HepG2 (cell line): ENCODE measurements around the gene CMTR2. TPM values are rescaled to one million over a fixed set of nuclear protein-coding genes. Genes with fewer than 3 reads are reported as not detected.

Experiments used
- BHLHE40 ChIP-seq: IDR thresholded peaks from 2 replicates; pipeline ENCODE4 v1.6.1; 2011; ENCODE audit warnings: low read length, improper control_type of control experiment
- CEBPB ChIP-seq: IDR thresholded peaks from 2 replicates; pipeline ENCODE4 v1.6.1; 2011; ENCODE audit warnings: low read depth, low read length, improper control_type of control experiment, borderline replicate concordance
- ESRRA ChIP-seq: sonication (generic); formaldehyde crosslinking; IDR thresholded peaks from 2 replicates; pipeline ENCODE4 v1.5.1; 2020; ENCODE audit warnings: mild to moderate bottlenecking, low read depth, missing genetic modification reagents
- KAT2B ChIP-seq: fragments of 150-350 bp; IDR thresholded peaks from 2 replicates; pipeline ENCODE4 v1.6.1; 2014; ENCODE audit warnings: low read depth, low read length, borderline replicate concordance
- ZMYM4 ChIP-seq: sonication (generic); formaldehyde crosslinking; IDR thresholded peaks from 2 replicates; pipeline ENCODE4 v1.8.1; 2023; ENCODE audit warnings: mild to moderate bottlenecking, missing genetic modification reagents
- ZNF30 ChIP-seq: sonication (generic); formaldehyde crosslinking; IDR thresholded peaks from 2 replicates; pipeline ENCODE4 v1.5.0; 2020; ENCODE audit warnings: mild to moderate bottlenecking, missing genetic modification reagents
- ZNF431 ChIP-seq: sonication (generic); formaldehyde crosslinking; IDR thresholded peaks from 2 replicates; pipeline ENCODE4 v1.9.0; 2022; ENCODE audit warnings: missing genetic modification reagents, low read depth, mild to moderate bottlenecking, borderline replicate concordance
- polyA plus RNA-seq, 8 experiments: library from polyadenylated mRNA; depleted of rRNA in 3 of 8; stranded (reverse) in 7 of 8; unstranded in 1 of 8; fragments of >200 nt; fragmentation: Illumina TruSeq in 4 of 8; extraction: Trizol in 4 of 8; gene quantifications; 2 replicates each; pipeline versions ENCODE4 v1.2.1 to v1.2.3, GENCODE V29; 2011 to 2016; ENCODE audit warnings: low read depth in 4 of 8, missing spikeins in 1 of 8, mixed read lengths in 1 of 8; ENCODE audit not compliant: insufficient read depth in 1 of 8
- total RNA-seq, 5 experiments: library from RNA; depleted of rRNA; stranded (reverse); fragments of >200 nt; fragmentation: Illumina TruSeq; extraction: Trizol; gene quantifications; 2 replicates each; pipeline ENCODE4 v1.2.3, GENCODE V29; 2016; ENCODE audit warnings: low read depth in 1 of 5
- TF ChIP-seq, protein P1 (sequence below): sonication (generic); formaldehyde crosslinking; IDR thresholded peaks from one replicate; pipeline ENCODE4 v1.5.1; 2020; ENCODE audit warnings: mild to moderate bottlenecking, missing genetic modification reagents; ENCODE audit errors: not compliant biosample characterization
- TF ChIP-seq, protein P2 (sequence below), 2 experiments: sonication (generic) in 1 of 2; formaldehyde crosslinking in 1 of 2; IDR thresholded peaks; 2 replicates each; pipeline versions ENCODE4 v1.4.0 to v1.6.1; 2018 to 2020; ENCODE audit warnings: missing genetic modification reagents in 2 of 2, borderline replicate concordance in 1 of 2, low read depth in 1 of 2, mild to moderate bottlenecking in 1 of 2, missing biosample characterization in 1 of 2
- TF ChIP-seq, protein P3 (sequence below): sonication (generic); formaldehyde crosslinking; IDR thresholded peaks from 2 replicates; pipeline ENCODE4 v1.4.0; 2020; ENCODE audit warnings: missing genetic modification reagents
- TF ChIP-seq, protein P4 (sequence below): IDR thresholded peaks from 2 replicates; pipeline ENCODE4 v1.6.1; 2016; ENCODE audit warnings: mild to moderate bottlenecking

The CMTR2 gene
- total and polyA plus RNA-seq, 2 of the 13 experiments (the other 11 are each of a cell fraction or from before 2014, with no cell fraction given), result 15.0 to 19.9 TPM

DNA sequence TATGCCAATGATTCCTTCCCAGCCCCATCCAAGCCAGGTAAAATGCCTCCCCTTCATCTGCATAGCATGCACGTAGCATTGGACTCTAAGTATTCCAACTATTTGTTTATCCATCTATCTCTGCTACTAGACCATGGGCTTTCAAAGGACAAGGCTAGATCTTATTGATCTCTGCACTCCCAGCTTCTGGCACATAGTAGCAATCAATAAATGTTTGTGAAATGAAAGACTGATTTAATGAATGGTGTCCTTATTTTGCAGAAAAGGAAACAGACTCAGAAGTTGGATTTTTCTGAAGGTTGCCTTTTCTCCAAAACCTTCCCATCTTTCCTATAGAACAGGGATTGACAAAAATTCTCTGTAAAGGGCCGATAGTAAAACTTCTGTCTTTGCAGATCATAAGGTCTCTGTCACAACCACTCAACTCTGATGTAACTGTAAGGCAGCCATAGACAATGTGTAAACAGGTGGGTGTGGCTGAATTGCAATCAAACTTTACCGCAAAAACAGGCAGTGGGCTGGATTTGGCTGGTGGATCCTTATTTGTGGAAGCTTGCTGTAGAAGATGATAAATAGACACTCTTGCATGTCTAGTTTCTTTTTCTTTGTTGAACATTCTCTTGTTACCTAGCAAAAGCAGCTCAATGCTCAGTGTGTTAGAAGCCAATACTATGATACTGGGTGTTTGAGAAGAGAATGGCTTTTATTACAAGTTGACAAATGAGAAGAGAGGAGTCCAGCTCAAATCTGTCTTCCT lies 7.6 kb upstream of the CMTR2 start (continued):
- TF ChIP-seq, protein P1, sequence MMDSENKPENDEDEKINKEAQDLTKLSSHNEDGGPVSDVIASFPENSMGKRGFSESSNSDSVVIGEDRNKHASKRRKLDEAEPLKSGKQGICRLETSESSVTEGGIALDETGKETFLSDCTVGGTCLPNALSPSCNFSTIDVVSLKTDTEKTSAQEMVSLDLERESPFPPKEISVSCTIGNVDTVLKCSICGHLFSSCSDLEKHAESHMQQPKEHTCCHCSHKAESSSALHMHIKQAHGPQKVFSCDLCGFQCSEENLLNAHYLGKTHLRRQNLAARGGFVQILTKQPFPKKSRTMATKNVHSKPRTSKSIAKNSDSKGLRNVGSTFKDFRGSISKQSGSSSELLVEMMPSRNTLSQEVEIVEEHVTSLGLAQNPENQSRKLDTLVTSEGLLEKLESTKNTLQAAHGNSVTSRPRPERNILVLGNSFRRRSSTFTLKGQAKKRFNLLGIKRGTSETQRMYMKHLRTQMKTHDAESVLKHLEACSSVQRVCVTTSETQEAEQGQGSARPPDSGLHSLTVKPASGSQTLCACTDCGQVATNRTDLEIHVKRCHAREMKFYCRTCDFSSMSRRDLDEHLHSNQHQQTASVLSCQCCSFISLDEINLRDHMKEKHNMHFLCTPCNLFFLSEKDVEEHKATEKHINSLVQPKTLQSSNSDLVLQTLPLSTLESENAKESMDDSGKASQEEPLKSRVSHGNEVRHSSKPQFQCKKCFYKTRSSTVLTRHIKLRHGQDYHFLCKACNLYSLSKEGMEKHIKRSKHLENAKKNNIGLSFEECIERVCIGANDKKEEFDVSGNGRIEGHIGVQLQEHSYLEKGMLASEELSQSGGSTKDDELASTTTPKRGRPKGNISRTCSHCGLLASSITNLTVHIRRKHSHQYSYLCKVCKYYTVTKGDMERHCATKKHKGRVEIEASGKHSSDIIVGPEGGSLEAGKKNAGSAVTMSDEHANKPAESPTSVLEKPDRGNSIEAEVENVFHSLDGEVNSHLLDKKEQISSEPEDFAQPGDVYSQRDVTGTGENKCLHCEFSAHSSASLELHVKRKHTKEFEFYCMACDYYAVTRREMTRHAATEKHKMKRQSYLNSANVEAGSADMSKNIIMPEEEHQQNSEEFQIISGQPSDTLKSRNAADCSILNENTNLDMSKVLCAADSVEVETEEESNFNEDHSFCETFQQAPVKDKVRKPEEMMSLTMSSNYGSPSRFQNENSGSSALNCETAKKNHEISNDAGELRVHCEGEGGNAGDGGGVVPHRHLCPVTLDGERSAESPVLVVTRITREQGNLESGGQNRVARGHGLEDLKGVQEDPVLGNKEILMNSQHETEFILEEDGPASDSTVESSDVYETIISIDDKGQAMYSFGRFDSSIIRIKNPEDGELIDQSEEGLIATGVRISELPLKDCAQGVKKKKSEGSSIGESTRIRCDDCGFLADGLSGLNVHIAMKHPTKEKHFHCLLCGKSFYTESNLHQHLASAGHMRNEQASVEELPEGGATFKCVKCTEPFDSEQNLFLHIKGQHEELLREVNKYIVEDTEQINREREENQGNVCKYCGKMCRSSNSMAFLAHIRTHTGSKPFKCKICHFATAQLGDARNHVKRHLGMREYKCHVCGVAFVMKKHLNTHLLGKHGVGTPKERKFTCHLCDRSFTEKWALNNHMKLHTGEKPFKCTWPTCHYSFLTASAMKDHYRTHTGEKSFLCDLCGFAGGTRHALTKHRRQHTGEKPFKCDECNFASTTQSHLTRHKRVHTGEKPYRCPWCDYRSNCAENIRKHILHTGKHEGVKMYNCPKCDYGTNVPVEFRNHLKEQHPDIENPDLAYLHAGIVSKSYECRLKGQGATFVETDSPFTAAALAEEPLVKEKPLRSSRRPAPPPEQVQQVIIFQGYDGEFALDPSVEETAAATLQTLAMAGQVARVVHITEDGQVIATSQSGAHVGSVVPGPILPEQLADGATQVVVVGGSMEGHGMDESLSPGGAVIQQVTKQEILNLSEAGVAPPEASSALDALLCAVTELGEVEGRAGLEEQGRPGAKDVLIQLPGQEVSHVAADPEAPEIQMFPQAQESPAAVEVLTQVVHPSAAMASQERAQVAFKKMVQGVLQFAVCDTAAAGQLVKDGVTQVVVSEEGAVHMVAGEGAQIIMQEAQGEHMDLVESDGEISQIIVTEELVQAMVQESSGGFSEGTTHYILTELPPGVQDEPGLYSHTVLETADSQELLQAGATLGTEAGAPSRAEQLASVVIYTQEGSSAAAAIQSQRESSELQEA (CRISPR knock-in tag), result no peak
- TF ChIP-seq ZMYM4 (CRISPR knock-in tag) (peak; percentile 26; the same call in 1 of the 2 replicates), KAT2B (peak; percentile 98), CEBPB (peak; percentile 70; the same call in 1 of the 2 replicates), ZNF431 (CRISPR knock-in tag) (no peak), ZNF30 (0 out of 2 replicates have a peak, but pooled peaks have one; percentile 24), ESRRA (CRISPR knock-in tag) (no peak), BHLHE40 (no peak)
- TF ChIP-seq, protein P2, sequence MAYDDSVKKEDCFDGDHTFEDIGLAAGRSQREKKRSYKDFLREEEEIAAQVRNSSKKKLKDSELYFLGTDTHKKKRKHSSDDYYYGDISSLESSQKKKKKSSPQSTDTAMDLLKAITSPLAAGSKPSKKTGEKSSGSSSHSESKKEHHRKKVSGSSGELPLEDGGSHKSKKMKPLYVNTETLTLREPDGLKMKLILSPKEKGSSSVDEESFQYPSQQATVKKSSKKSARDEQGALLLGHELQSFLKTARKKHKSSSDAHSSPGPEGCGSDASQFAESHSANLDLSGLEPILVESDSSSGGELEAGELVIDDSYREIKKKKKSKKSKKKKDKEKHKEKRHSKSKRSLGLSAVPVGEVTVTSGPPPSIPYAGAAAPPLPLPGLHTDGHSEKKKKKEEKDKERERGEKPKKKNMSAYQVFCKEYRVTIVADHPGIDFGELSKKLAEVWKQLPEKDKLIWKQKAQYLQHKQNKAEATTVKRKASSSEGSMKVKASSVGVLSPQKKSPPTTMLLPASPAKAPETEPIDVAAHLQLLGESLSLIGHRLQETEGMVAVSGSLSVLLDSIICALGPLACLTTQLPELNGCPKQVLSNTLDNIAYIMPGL (CRISPR knock-in tag; IDR thresholded peaks at IDR 0.05; ENCODE audit: borderline replicate concordance in 1 of 2, low read depth in 1 of 2), result no peak
- TF ChIP-seq, protein P3, sequence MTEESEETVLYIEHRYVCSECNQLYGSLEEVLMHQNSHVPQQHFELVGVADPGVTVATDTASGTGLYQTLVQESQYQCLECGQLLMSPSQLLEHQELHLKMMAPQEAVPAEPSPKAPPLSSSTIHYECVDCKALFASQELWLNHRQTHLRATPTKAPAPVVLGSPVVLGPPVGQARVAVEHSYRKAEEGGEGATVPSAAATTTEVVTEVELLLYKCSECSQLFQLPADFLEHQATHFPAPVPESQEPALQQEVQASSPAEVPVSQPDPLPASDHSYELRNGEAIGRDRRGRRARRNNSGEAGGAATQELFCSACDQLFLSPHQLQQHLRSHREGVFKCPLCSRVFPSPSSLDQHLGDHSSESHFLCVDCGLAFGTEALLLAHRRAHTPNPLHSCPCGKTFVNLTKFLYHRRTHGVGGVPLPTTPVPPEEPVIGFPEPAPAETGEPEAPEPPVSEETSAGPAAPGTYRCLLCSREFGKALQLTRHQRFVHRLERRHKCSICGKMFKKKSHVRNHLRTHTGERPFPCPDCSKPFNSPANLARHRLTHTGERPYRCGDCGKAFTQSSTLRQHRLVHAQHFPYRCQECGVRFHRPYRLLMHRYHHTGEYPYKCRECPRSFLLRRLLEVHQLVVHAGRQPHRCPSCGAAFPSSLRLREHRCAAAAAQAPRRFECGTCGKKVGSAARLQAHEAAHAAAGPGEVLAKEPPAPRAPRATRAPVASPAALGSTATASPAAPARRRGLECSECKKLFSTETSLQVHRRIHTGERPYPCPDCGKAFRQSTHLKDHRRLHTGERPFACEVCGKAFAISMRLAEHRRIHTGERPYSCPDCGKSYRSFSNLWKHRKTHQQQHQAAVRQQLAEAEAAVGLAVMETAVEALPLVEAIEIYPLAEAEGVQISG (CRISPR knock-in tag), result no peak
- TF ChIP-seq, protein P4, sequence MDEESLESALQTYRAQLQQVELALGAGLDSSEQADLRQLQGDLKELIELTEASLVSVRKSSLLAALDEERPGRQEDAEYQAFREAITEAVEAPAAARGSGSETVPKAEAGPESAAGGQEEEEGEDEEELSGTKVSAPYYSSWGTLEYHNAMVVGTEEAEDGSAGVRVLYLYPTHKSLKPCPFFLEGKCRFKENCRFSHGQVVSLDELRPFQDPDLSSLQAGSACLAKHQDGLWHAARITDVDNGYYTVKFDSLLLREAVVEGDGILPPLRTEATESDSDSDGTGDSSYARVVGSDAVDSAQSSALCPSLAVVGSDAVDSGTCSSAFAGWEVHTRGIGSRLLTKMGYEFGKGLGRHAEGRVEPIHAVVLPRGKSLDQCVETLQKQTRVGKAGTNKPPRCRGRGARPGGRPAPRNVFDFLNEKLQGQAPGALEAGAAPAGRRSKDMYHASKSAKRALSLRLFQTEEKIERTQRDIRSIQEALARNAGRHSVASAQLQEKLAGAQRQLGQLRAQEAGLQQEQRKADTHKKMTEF (CRISPR knock-in tag), result peak; percentile 49; the same call in 1 of the 2 replicates
